IgD-negative memory B cell (primary cell): Measurements from ENCODE around the gene GINS3. TPM values are rescaled to one million over a fixed set of nuclear protein-coding genes. Genes with fewer than 3 reads are reported as not detected.

Experiments
- H3K27ac Mint-ChIP-seq, 3 donors: one replicate each; pipeline ENCODE4 v1.8.0; 2020 to 2022; ENCODE audit warnings: mild to moderate bottlenecking in 3 of 3, mixed read lengths in 3 of 3, moderate library complexity in 1 of 3
- H3K27me3 Mint-ChIP-seq: one replicate; pipeline ENCODE4 v1.8.0; 2021; ENCODE audit warnings: mixed read lengths
- H3K36me3 Mint-ChIP-seq: one replicate; pipeline ENCODE4 v1.8.0; 2020; ENCODE audit warnings: mild to moderate bottlenecking, mixed read lengths
- H3K4me1 Mint-ChIP-seq, 3 donors: one replicate each; pipeline ENCODE4 v1.8.0; 2020 to 2022; ENCODE audit warnings: mixed read lengths in 3 of 3, mild to moderate bottlenecking in 1 of 3
- H3K4me3 Mint-ChIP-seq, 4 donors: one replicate each; pipeline ENCODE4 v1.8.0; 2020 to 2022; ENCODE audit warnings: mild to moderate bottlenecking in 4 of 4, mixed read lengths in 4 of 4, moderate library complexity in 3 of 4
- H3K9me3 Mint-ChIP-seq, 3 donors: one replicate each; pipeline ENCODE4 v1.8.0; 2020 to 2021; ENCODE audit warnings: mixed read lengths in 3 of 3, mild to moderate bottlenecking in 1 of 3
- polyA plus RNA-seq: library from polyadenylated mRNA; unstranded; fragments of 300-500 nt; fragmentation: Illumina TruSeq; gene quantifications from one replicate; pipeline ENCODE4 v1.2.3, GENCODE V29; 2021

Gene GINS3
- polyA plus RNA-seq, 1 donor from 2014 or later, result 1.5 TPM

DNA sequence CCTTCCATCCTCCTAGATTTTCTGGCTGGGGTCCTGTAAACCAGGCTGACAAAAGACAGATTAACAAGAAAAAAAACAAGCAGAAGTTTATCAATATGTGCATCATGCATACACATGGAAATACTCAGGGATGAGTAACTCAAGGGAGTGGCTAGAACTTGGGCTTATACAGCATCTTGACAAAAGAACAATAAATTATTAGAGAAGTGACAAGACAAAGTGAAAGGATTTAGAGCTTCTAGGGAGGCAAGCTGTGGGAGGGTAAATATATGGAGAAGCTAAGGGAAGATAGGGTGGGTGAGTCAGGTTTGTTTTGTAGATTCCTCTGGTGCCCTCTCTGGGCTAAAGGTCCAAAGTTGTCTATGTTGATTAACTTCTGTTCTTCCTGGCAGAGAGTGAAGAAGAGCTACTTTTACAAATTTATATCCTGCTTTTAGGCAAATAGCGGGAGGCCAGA lies 59.7 kb downstream of the GINS3 start:
- no peaks in the 10 kb centered on the region for H3K9me3 Mint-ChIP-seq
- H3K36me3 Mint-ChIP-seq, result peaks cover 2% of the 10 kb centered on the region
- H3K27me3 Mint-ChIP-seq, result peaks cover 8% of the 10 kb centered on the region
- H3K27ac Mint-ChIP-seq, result no peak overlapping the region
- H3K4me3 Mint-ChIP-seq, result no peak overlapping the region
- peaks cover 0 to 1% (median 0%) of the 10 kb centered on the region in 3 donors for H3K4me1 Mint-ChIP-seq

DNA sequence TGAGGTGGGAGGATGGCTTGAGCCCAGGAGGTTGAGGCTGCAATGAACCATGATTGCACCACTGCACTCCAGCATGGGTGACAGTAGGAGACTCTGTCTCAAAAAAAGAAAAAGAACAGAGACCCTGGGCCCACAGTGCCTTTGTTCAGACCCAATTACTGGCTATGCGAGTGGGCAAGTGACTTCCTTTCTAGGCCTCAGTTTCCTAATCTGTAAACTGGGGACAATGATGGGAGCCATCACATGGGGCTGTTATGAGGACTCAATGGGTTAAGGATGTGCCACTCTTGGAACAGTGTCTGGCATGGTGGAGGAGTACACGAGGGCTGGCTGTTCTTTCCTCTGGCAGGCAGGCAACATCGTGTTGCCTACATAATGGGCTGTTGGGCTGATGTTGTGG lies 60.4 kb downstream of the GINS3 start:
- Mint-ChIP-seq H3K27ac (no peak overlapping the region), H3K4me3 (no peak overlapping the region), H3K4me1 (peaks cover 0 to 1% (median 0%) of the 10 kb centered on the region in 3 donors)

DNA sequence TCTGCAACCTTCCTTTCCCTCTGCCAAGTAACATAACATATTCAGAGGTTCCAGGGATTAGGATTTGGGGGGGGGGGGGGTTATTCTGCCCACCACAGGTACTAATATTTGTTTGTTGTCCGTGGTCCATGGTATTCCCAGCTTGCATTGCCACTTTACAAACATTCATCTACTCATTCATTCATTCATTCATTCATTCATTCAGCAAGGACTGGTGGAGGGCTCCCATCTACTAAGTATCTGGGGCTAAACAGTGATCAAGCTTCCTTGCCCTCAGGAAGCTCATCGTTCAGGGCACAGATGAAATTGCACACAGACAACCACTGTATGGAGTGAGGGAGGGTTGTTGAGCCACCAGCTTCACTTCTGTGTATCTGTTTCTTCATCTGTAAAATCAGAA lies 61.9 kb downstream of the GINS3 start:
- peaks cover 8% of the 10 kb centered on the region for H3K27me3 Mint-ChIP-seq
- H3K4me1 Mint-ChIP-seq, result peaks cover 0 to 1% (median 0%) of the 10 kb centered on the region in 3 donors
- H3K36me3 Mint-ChIP-seq, result peaks cover 2% of the 10 kb centered on the region
- no peak overlapping the region for H3K4me3 Mint-ChIP-seq
- no peak overlapping the region for H3K27ac Mint-ChIP-seq
- H3K9me3 Mint-ChIP-seq, result no peaks in the 10 kb centered on the region

More for the DNA sequence above, 60.4 kb downstream of the GINS3 start:
- no peaks in the 10 kb centered on the region for H3K9me3 Mint-ChIP-seq
- peaks cover 2% of the 10 kb centered on the region for H3K36me3 Mint-ChIP-seq
- peaks cover 8% of the 10 kb centered on the region for H3K27me3 Mint-ChIP-seq

DNA sequence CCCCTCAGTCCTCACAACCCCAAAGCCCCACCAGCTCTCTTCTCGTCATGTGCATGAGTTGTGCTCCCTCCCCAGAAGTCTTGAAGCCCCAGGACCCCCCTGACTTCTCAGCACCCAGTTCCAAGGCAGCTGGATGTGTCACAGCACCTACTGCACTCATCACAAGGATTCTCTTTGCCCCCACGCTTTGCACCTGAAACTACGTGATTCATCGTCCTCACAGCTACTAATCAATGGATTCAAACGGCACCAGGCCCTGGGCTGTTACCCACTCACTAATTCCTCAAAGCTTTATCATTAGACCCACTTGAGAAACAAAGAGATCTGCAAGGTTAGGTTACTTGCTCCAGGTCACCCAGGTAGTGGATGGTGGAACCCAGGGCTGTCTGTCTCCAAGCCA lies 62.6 kb downstream of the GINS3 start:
- Mint-ChIP-seq H3K9me3 (no peaks in the 10 kb centered on the region), H3K27me3 (peaks cover 8% of the 10 kb centered on the region), H3K4me1 (peaks cover 0 to 1% (median 0%) of the 10 kb centered on the region in 3 donors), H3K4me3 (no peak overlapping the region), H3K36me3 (peaks cover 2% of the 10 kb centered on the region), H3K27ac (no peak overlapping the region)

Other genes with a start within 250 kb of the GINS3 start
- 10.1 TPM for gene CSNK2A2, start 194.4 kb upstream of the GINS3 start, polyA plus RNA-seq
- gene PRSS54, start 97.4 kb upstream of the GINS3 start, polyA plus RNA-seq, result not detected
- gene NDRG4, start 107.7 kb downstream of the GINS3 start, polyA plus RNA-seq, result 0.81 TPM
- gene SETD6, start 123.0 kb downstream of the GINS3 start, polyA plus RNA-seq, result 12.4 TPM
- gene CNOT1, start 237.4 kb downstream of the GINS3 start, polyA plus RNA-seq, result 80.9 TPM